ENCODE results near the gene DPY19L2.
"Not testable (repeated sequence)": the region's sequence is repeated elsewhere in the genome, so short reads cannot be mapped to it uniquely, and the experiment has no call there.

Gene DPY19L2

GRCh38 chr12:63611285-63611684, 57.0 kb downstream of the DPY19L2 start:
- H3K4me3 ChIP-seq (ENCODE audit: insufficient read depth, low read length, poor library complexity, severe bottlenecking); H3K27ac ChIP-seq (ENCODE audit: low read depth, low read length); H3K9me3 ChIP-seq (ENCODE audit: insufficient read depth, low read length); H3K36me3 ChIP-seq (ENCODE audit: low read length); H3F3A ChIP-seq (ENCODE audit: insufficient read depth); H3K27me3 ChIP-seq (ENCODE audit: low read length); H3K79me2 ChIP-seq (ENCODE audit: insufficient read depth, low read length); H2AFZ ChIP-seq (ENCODE audit: low read depth, low read length, severe bottlenecking); H3K4me2 ChIP-seq (ENCODE audit: low read depth, low read length, poor library complexity, severe bottlenecking); H3K9ac ChIP-seq (ENCODE audit: low read length); H4K20me1 ChIP-seq (ENCODE audit: low read depth, low read length); H3K9me2 ChIP-seq (replicated peaks; ENCODE audit: insufficient read depth, low read length): not testable (repeated sequence)

- H2AFZ ChIP-seq (ENCODE audit: low read depth, low read length, severe bottlenecking); H3K4me2 ChIP-seq (ENCODE audit: low read depth, low read length, poor library complexity, severe bottlenecking); H3K27me3 ChIP-seq (ENCODE audit: low read length); H3K9me3 ChIP-seq (ENCODE audit: insufficient read depth, low read length); H3K9me2 ChIP-seq (replicated peaks; ENCODE audit: insufficient read depth, low read length); H3K4me3 ChIP-seq (ENCODE audit: insufficient read depth, low read length, poor library complexity, severe bottlenecking); H3K36me3 ChIP-seq (ENCODE audit: low read length); H3K27ac ChIP-seq (ENCODE audit: low read depth, low read length); H3K79me2 ChIP-seq (ENCODE audit: insufficient read depth, low read length); H4K20me1 ChIP-seq (ENCODE audit: low read depth, low read length); H3K9ac ChIP-seq (ENCODE audit: low read length); H3F3A ChIP-seq (ENCODE audit: insufficient read depth): not testable (repeated sequence)
Observed at GRCh38 chr12:63609281-63609680, 59.0 kb downstream of the DPY19L2 start.

GRCh38 chr12:63604985-63605384, 63.3 kb downstream of the DPY19L2 start:
- not testable (repeated sequence) for H3F3A ChIP-seq (ENCODE audit: insufficient read depth); H3K4me2 ChIP-seq (ENCODE audit: low read depth, low read length, poor library complexity, severe bottlenecking); H3K4me3 ChIP-seq (ENCODE audit: insufficient read depth, low read length, poor library complexity, severe bottlenecking); H4K20me1 ChIP-seq (ENCODE audit: low read depth, low read length); H3K9me2 ChIP-seq (replicated peaks; ENCODE audit: insufficient read depth, low read length); H3K79me2 ChIP-seq (ENCODE audit: insufficient read depth, low read length); H3K9me3 ChIP-seq (ENCODE audit: insufficient read depth, low read length); H3K36me3 ChIP-seq (ENCODE audit: low read length); H3K27me3 ChIP-seq (ENCODE audit: low read length); H2AFZ ChIP-seq (ENCODE audit: low read depth, low read length, severe bottlenecking); H3K27ac ChIP-seq (ENCODE audit: low read depth, low read length); H3K9ac ChIP-seq (ENCODE audit: low read length)

- not testable (repeated sequence) for H3K27me3 ChIP-seq (ENCODE audit: low read length); H2AFZ ChIP-seq (ENCODE audit: low read depth, low read length, severe bottlenecking); H3K4me2 ChIP-seq (ENCODE audit: low read depth, low read length, poor library complexity, severe bottlenecking); H4K20me1 ChIP-seq (ENCODE audit: low read depth, low read length); H3K36me3 ChIP-seq (ENCODE audit: low read length); H3K27ac ChIP-seq (ENCODE audit: low read depth, low read length); H3K9me2 ChIP-seq (replicated peaks; ENCODE audit: insufficient read depth, low read length); H3K79me2 ChIP-seq (ENCODE audit: insufficient read depth, low read length); H3K9ac ChIP-seq (ENCODE audit: low read length); H3K9me3 ChIP-seq (ENCODE audit: insufficient read depth, low read length); H3K4me3 ChIP-seq (ENCODE audit: insufficient read depth, low read length, poor library complexity, severe bottlenecking); H3F3A ChIP-seq (ENCODE audit: insufficient read depth)
Observed at GRCh38 chr12:63594828-63595227, 73.5 kb downstream of the DPY19L2 start.

- H3K4me2 ChIP-seq (ENCODE audit: low read depth, low read length, poor library complexity, severe bottlenecking); H3K9ac ChIP-seq (ENCODE audit: low read length); H3K9me2 ChIP-seq (replicated peaks; ENCODE audit: insufficient read depth, low read length); H3K27me3 ChIP-seq (ENCODE audit: low read length); H2AFZ ChIP-seq (ENCODE audit: low read depth, low read length, severe bottlenecking); H3K9me3 ChIP-seq (ENCODE audit: insufficient read depth, low read length); H3K36me3 ChIP-seq (ENCODE audit: low read length); H3K79me2 ChIP-seq (ENCODE audit: insufficient read depth, low read length); H3K4me3 ChIP-seq (ENCODE audit: insufficient read depth, low read length, poor library complexity, severe bottlenecking); H3F3A ChIP-seq (ENCODE audit: insufficient read depth); H3K27ac ChIP-seq (ENCODE audit: low read depth, low read length); H4K20me1 ChIP-seq (ENCODE audit: low read depth, low read length): not testable (repeated sequence)
Observed at GRCh38 chr12:63584426-63584825, 83.9 kb downstream of the DPY19L2 start.

GRCh38 chr12:63583289-63583688, 85.0 kb downstream of the DPY19L2 start:
- not testable (repeated sequence) for H2AFZ ChIP-seq (ENCODE audit: low read depth, low read length, severe bottlenecking); H3F3A ChIP-seq (ENCODE audit: insufficient read depth); H3K79me2 ChIP-seq (ENCODE audit: insufficient read depth, low read length); H3K9me3 ChIP-seq (ENCODE audit: insufficient read depth, low read length); H3K27me3 ChIP-seq (ENCODE audit: low read length); H3K27ac ChIP-seq (ENCODE audit: low read depth, low read length); H3K36me3 ChIP-seq (ENCODE audit: low read length); H3K4me2 ChIP-seq (ENCODE audit: low read depth, low read length, poor library complexity, severe bottlenecking); H3K9me2 ChIP-seq (replicated peaks; ENCODE audit: insufficient read depth, low read length); H4K20me1 ChIP-seq (ENCODE audit: low read depth, low read length); H3K4me3 ChIP-seq (ENCODE audit: insufficient read depth, low read length, poor library complexity, severe bottlenecking); H3K9ac ChIP-seq (ENCODE audit: low read length)

- H3F3A ChIP-seq (ENCODE audit: insufficient read depth); H3K79me2 ChIP-seq (ENCODE audit: insufficient read depth, low read length); H4K20me1 ChIP-seq (ENCODE audit: low read depth, low read length); H3K9ac ChIP-seq (ENCODE audit: low read length); H2AFZ ChIP-seq (ENCODE audit: low read depth, low read length, severe bottlenecking); H3K9me2 ChIP-seq (replicated peaks; ENCODE audit: insufficient read depth, low read length); H3K9me3 ChIP-seq (ENCODE audit: insufficient read depth, low read length); H3K4me2 ChIP-seq (ENCODE audit: low read depth, low read length, poor library complexity, severe bottlenecking); H3K4me3 ChIP-seq (ENCODE audit: insufficient read depth, low read length, poor library complexity, severe bottlenecking); H3K27ac ChIP-seq (ENCODE audit: low read depth, low read length); H3K36me3 ChIP-seq (ENCODE audit: low read length); H3K27me3 ChIP-seq (ENCODE audit: low read length): not testable (repeated sequence)
Observed at GRCh38 chr12:63577631-63578030, 90.7 kb downstream of the DPY19L2 start.

- H3K9me3 ChIP-seq (ENCODE audit: insufficient read depth, low read length); H3K36me3 ChIP-seq (ENCODE audit: low read length); H3K79me2 ChIP-seq (ENCODE audit: insufficient read depth, low read length); H3K9me2 ChIP-seq (replicated peaks; ENCODE audit: insufficient read depth, low read length); H3K27me3 ChIP-seq (ENCODE audit: low read length); H3K4me2 ChIP-seq (ENCODE audit: low read depth, low read length, poor library complexity, severe bottlenecking); H3F3A ChIP-seq (ENCODE audit: insufficient read depth); H2AFZ ChIP-seq (ENCODE audit: low read depth, low read length, severe bottlenecking); H3K9ac ChIP-seq (ENCODE audit: low read length); H3K27ac ChIP-seq (ENCODE audit: low read depth, low read length); H4K20me1 ChIP-seq (ENCODE audit: low read depth, low read length); H3K4me3 ChIP-seq (ENCODE audit: insufficient read depth, low read length, poor library complexity, severe bottlenecking): not testable (repeated sequence)
Observed at GRCh38 chr12:63572038-63572437, 96.3 kb downstream of the DPY19L2 start.
